Fibroblast of mammary gland (primary cell): ENCODE measurements around the gene BRWD1.
A peak's percentile ranks its signal among the peaks of the same experiment; 100 is the strongest.
"Not testable (repeated sequence)": the region's sequence is repeated elsewhere in the genome, so short reads cannot be mapped to it uniquely, and the experiment has no call there.

ENCODE experiments used
- DNase-seq: peaks from one replicate; pipeline ENCODE4 v3.0.0-alpha.2; 2010; ENCODE audit warnings: low read depth
- H3K4me3 ChIP-seq: 2 replicates; pipeline ENCODE4 v1.5.1; 2011; ENCODE audit warnings: low read depth, mild to moderate bottlenecking, low read length, moderate library complexity; ENCODE audit not compliant: control insufficient read depth
- CTCF ChIP-seq: conservative IDR thresholded peaks from 2 replicates; pipeline ENCODE4 v1.5.1; 2011; ENCODE audit warnings: low read depth, low read length, inconsistent platforms; ENCODE audit not compliant: control insufficient read depth, insufficient read depth

The BRWD1 gene

GRCh38 chr21:39136711-39137110, 176.7 kb downstream of the BRWD1 start:
- no peak for TF ChIP-seq CTCF
- H3K4me3 ChIP-seq, result no peak overlapping the region
- DNase-seq, result peak; percentile 34

GRCh38 chr21:39136138-39136537, 177.3 kb downstream of the BRWD1 start:
- peak; percentile 45 for DNase-seq
- not testable (repeated sequence) for H3K4me3 ChIP-seq
- peak; percentile 38 for TF ChIP-seq CTCF

GRCh38 chr21:39134288-39134810, 179.1 kb downstream of the BRWD1 start:
- no peak for DNase-seq
- TF ChIP-seq CTCF, result no peak
- H3K4me3 ChIP-seq, result no peak overlapping the region
